Activated CD4-positive, alpha-beta T cell treated with anti-CD3 and anti-CD28 coated beads for 36 hours (primary cell): ENCODE results near the gene RLN1. TPM values are rescaled to one million over a fixed set of nuclear protein-coding genes. Genes with fewer than 3 reads are reported as not detected.
"Not testable (repeated sequence)": the region's sequence is repeated elsewhere in the genome, so short reads cannot be mapped to it uniquely, and the experiment has no call there.

Experiments
- ATAC-seq: fragments of 200-7000 bp; cut with Tn5 transposase; one replicate; pipeline ENCODE4 v1.10.0; 2021; ENCODE audit warnings: mild to moderate bottlenecking, moderate library complexity
- CTCF ChIA-PET: fragments of 350-600 bp; sonication (Branson Sonifier 250); formaldehyde crosslinking; loops from one replicate; lab custom pipeline; 2021; ENCODE audit warnings: antibody characterized with exemption; lab: Charles Lee
- POLR2A ChIA-PET: fragments of 350-600 bp; sonication (Branson Sonifier 250); formaldehyde crosslinking; loops from one replicate; lab custom pipeline; 2021; ENCODE audit warnings: antibody characterized with exemption, inconsistent platforms; lab: Charles Lee
- DNase-seq: peaks from one replicate; pipeline ENCODE4 v3.0.0-alpha.2; 2020
- H3K27ac Mint-ChIP-seq: one replicate; pipeline ENCODE4 v1.8.0; 2021; ENCODE audit warnings: mixed read lengths
- H3K27me3 Mint-ChIP-seq: one replicate; pipeline ENCODE4 v1.8.0; 2021; ENCODE audit warnings: mixed read lengths
- H3K36me3 Mint-ChIP-seq: one replicate; pipeline ENCODE4 v1.8.0; 2021; ENCODE audit warnings: low read depth, mixed read lengths
- H3K4me1 Mint-ChIP-seq: one replicate; pipeline ENCODE4 v1.8.0; 2021; ENCODE audit warnings: mixed read lengths
- H3K4me3 Mint-ChIP-seq: one replicate; pipeline ENCODE4 v1.8.0; 2021; ENCODE audit warnings: mild to moderate bottlenecking, moderate library complexity, mixed read lengths
- H3K9me3 Mint-ChIP-seq: one replicate; pipeline ENCODE4 v1.8.0; 2021; ENCODE audit warnings: low read depth, mixed read lengths
- intact Hi-C, 2 experiments: fragments of 100-400 bp; cut with DNase I in 1 of 2; cut with micrococcal nuclease in 1 of 2; formaldehyde crosslinking; loops; one replicate each; pipeline versions ENCODE4 v1.14.2 to v1.15.1; 2022 to 2024; cut with DNase I, micrococcal nuclease
- total RNA-seq, 2 experiments: library from RNA; stranded (reverse); gene quantifications; one replicate each; pipeline ENCODE4 v1.2.3, GENCODE V29; 2021

Gene RLN1, protein sequence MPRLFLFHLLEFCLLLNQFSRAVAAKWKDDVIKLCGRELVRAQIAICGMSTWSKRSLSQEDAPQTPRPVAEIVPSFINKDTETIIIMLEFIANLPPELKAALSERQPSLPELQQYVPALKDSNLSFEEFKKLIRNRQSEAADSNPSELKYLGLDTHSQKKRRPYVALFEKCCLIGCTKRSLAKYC
- total RNA-seq = 1 to 10 TPM; 1.6 to 2.2 TPM

DNA sequence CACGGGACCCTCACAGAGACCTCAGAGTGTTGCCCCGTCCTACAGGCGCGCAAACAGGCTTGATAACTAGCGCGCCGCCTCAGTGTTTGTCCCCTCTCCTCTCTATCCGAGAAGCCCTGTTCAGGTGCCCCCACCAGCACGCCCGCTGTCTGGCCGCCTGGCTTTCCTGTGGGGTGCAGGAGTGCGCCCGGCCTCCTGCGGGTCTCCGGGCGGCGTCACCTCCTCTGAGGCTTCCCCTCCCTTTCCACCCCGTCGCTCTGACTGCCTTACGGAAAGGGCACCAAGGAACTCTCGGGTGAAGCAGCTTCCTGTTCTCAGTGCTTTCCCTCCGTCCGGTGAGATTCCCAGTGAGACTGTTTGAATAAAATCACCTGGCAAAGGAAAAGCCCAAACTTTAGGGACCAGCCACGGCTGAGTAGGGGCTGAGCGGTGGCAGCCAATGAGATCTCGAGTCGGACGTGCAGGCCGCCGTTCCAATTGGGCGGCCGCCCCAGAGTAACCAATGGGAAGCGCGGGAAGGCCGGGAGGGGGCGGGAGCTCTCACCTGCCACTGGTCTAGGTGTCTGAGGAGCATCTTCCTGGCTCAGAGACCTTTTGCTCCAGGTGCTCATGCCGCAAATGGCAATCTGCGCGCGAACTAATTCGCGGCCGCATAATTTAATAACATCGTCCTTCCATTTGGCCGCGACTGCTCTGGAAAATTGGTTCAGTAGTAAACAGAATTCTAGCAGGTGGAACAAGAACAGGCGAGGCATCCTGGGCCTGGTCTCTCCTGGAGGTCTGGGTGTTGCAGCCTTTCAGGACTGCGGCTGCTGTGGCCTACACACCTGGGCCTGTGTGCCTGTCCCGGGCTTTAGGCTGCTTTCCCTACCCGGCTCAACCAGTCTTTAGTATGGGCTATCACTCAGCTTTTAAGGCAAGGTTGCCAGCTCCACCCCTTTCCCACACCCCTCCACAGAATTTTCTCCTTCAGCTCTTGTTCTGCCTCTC is at the start of gene RLN1:
Gene RLN1, minus strand, starts transcription at position 885 of the 990 bp plus-strand sequence. Its CDS starts 130 bp downstream, at position 755.
- H3K4me3 Mint-ChIP-seq = peak within 1 kb of the TSS; percentile 57
- ATAC-seq = peak; percentile 99
- H3K36me3 Mint-ChIP-seq, H3K9me3 Mint-ChIP-seq, POLR2A ChIA-PET, CTCF ChIA-PET, H3K27ac Mint-ChIP-seq, H3K27me3 Mint-ChIP-seq: not testable (repeated sequence)
- intact Hi-C loops = loop anchor here in 1 of 2 experiments (5.0 kb wide), 1 partner anchor 88 kb away; no protein-coding TSS in a partner anchor
- DNase-seq = peak; percentile 17
- peaks cover 24% of the 10 kb centered on the region for H3K4me1 Mint-ChIP-seq

DNA sequence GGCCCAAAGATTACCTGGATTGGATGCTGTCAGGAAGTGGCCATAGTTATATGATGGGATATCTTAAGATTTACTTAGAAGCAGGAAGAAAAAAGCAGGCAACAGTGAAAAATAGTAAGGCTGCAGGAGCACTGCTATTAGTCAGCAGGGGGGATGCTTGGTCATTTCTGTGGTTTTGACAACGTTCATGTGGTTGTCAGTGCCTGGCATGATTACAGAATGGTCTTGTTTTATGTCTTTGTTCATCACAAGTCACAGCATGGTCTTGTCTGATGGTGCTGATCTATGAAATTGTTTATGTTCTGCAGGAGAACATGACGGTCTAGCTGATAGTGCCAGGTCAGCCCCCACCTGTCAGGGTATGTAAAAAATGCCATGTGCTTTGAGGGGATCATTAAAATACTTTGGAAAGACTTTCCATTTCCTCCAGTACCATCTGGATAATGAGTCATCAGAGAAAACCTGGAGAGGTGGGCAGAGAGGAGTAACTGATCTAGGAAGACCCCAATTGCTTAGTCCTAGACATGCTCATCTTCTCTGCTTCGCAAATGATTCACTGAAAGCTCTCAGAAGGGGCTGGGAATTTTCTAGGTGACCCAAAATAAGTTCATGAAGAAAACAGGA is 49.5 kb upstream of the RLN1 start:
- Mint-ChIP-seq H3K36me3 (peaks cover 3% of the 10 kb centered on the region), H3K4me3 (no peak overlapping the region), H3K27ac (no peak overlapping the region), H3K9me3 (no peaks in the 10 kb centered on the region), H3K4me1 (peaks cover 20% of the 10 kb centered on the region), H3K27me3 (no peaks in the 10 kb centered on the region)
- DNase-seq = peak; percentile 60
- POLR2A ChIA-PET = no interaction called here
- intact Hi-C loops = no loop called here
- ATAC-seq = peak; percentile 77
- CTCF ChIA-PET = no interaction called here

DNA sequence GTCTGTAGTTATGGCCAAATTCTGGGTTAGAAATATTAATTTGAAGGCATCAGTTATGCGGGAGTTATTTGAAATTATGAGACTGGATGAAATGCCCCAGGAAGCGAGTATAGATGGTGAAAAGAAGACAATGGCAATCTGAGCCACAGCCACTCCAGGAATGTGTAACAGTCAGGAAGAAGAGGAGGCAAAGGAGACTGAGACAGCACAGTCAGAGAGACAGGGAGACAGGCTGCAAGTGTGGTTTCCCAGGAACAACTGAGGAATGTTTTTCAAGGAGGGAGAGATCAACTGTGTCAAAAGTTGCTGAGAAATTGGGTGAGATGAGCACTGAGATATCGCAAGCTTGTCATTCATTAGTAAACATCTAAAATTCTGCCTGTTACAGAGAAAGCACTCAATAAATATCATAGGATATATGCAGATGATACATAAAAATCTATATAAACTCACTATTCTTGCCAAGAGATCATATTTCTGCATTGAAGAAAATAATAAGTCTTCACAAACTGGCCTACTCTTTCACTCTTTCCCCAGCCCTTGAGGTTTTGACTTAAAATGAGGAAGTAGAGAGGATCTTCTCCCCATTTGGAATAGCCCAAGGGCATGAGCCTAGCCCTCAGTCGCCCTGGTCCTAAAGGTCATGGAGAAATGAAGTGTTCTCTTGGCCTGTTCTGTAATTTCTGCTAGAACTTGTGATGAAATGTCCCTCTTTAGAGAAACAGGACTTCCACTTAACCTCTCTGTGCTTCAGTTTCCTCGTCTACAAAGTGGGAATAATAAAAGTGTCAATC is 48.5 kb upstream of the RLN1 start:
- no peaks in the 10 kb centered on the region for H3K9me3 Mint-ChIP-seq
- no peaks in the 10 kb centered on the region for H3K27me3 Mint-ChIP-seq
- intact Hi-C loops = no loop called here
- peaks cover 3% of the 10 kb centered on the region for H3K36me3 Mint-ChIP-seq
- no peak overlapping the region for H3K4me3 Mint-ChIP-seq
- CTCF ChIA-PET = interaction anchor here (0.6 to 0.7 kb wide), 2 partner anchors 27 to 647 kb away, joined by 3 to 7 read pairs; no protein-coding TSS in a partner anchor
- H3K27ac Mint-ChIP-seq = no peak overlapping the region
- H3K4me1 Mint-ChIP-seq = peaks cover 17% of the 10 kb centered on the region
- ATAC-seq (no peak), DNase-seq (no peak)
- POLR2A ChIA-PET = no interaction called here

DNA sequence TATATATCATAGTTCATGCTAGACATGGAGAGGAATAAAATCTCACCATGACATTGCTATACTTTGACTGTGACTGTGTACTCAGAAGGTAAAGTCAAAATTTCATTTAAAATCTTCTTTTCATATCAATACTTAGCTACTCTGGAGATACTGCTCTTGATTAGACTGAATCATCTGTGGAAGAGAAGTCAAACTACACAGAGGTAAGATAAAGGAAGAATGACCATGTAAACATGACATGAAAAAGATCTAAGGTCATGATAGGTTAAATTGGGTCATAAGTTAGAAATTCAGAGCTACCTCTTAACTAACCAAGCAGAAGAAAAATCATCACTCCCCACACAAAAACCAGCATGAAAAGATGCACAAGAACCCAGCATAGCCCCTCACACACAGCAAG is 44.8 kb upstream of the RLN1 start:
- DNase-seq (no peak), ATAC-seq (no peak)
- Mint-ChIP-seq H3K27me3 (no peaks in the 10 kb centered on the region), H3K27ac (no peak overlapping the region), H3K9me3 (no peaks in the 10 kb centered on the region), H3K36me3 (peaks cover 20% of the 10 kb centered on the region), H3K4me1 (peaks cover 12% of the 10 kb centered on the region), H3K4me3 (no peak overlapping the region)
- intact Hi-C loops = no loop called here
- POLR2A ChIA-PET = no interaction called here
- CTCF ChIA-PET = interaction anchor here (0.8 kb wide), 1 partner anchor 216 kb away, joined by 3 read pairs; no protein-coding TSS in a partner anchor

DNA sequence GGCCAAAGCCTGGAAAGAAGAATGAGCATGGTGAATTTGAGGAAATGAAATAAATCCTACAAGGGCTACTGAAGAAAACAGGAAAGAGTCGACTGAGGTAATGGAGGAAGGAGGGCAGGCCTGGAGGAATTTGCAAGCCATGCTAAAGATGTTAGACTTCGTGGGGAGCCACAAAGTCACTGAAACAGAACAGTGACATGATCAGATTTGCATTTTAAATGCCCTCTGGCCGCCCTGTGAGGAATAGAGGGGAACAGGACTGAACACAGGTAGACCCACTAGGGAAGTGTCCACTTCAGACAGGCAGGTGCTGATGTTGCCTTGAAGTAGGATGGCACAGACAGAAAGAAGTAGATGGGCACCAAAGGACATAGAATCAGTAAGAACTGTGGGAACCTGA is 42.8 kb upstream of the RLN1 start:
- Mint-ChIP-seq H3K4me3 (no peak overlapping the region), H3K27me3 (no peaks in the 10 kb centered on the region), H3K36me3 (peaks cover 20% of the 10 kb centered on the region), H3K27ac (no peak overlapping the region), H3K4me1 (peaks cover 3% of the 10 kb centered on the region), H3K9me3 (no peaks in the 10 kb centered on the region)
- CTCF ChIA-PET = no interaction called here
- ATAC-seq (no peak), DNase-seq (no peak)
- intact Hi-C loops = no loop called here
- POLR2A ChIA-PET = no interaction called here

DNA sequence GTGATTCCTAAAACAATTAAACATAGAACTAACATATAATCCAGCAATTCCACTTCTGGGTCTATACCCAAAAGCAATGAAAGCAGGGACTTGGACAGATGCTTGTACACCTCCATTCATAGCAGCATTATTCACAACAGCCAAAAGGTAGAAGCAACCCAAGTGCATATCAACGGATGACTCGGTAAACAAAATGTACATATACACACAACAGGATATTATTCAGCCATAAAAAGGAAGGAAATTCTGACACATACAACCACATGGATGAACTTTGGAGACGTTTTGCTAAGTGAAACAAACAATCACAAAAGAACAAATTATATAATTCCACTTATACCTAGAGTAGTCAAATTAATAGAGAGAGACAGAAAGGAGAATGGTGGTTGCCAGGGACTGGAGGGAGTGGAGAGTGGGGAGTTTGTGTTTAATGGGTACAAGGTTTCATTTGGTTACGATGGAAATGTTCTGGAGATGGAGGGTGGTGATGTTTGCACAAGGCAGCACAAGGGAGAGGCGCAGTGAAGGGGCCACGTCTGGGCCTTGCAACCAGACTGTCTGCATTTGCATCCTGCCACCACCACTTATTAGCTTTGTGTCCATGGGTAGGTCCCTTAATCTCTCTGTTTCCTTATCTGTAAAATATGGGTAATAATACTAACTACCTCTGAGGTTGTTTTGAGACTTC is 36.3 kb upstream of the RLN1 start:
- intact Hi-C loops = loop anchor here in 1 of 2 experiments (1.0 kb wide), 1 partner anchor 12 kb away; no protein-coding TSS in a partner anchor
- DNase-seq = no peak
- H3K27ac Mint-ChIP-seq = peak overlapping the region; percentile 40
- no peak overlapping the region for H3K4me3 Mint-ChIP-seq
- peak; percentile 68 for ATAC-seq
- H3K9me3 Mint-ChIP-seq = no peaks in the 10 kb centered on the region
- H3K4me1 Mint-ChIP-seq = peaks cover 32% of the 10 kb centered on the region
- CTCF ChIA-PET = no interaction called here
- POLR2A ChIA-PET = no interaction called here
- H3K27me3 Mint-ChIP-seq = no peaks in the 10 kb centered on the region
- H3K36me3 Mint-ChIP-seq = peaks cover 13% of the 10 kb centered on the region

DNA sequence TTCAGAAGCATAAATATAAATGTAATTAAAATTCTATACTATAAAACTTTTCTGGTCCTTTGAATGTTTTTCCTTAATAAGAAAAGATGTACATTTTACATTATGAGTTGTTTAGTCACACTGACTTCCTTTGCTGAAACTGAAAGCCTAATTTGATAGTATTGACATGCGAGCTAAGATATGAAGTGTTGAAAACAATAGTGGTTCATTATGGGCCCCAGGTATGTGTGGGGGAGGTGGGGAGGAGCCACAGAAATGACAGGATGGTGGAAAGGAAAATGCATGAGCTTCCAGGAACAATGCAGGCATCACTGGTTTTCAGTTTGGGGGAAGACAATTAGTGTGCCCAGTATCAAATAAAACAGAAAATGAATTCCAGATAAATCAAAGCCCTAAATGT is 35.4 kb upstream of the RLN1 start:
- peak; percentile 69 for DNase-seq
- H3K4me1 Mint-ChIP-seq = peaks cover 33% of the 10 kb centered on the region
- CTCF ChIA-PET = interaction anchor here (0.7 kb wide), 1 partner anchor 404 kb away, joined by 3 read pairs; no protein-coding TSS in a partner anchor
- H3K36me3 Mint-ChIP-seq = peaks cover 6% of the 10 kb centered on the region
- ATAC-seq = peak; percentile 90
- intact Hi-C loops = loop anchor here in 1 of 2 experiments (1.0 kb wide), 1 partner anchor 11 kb away; no protein-coding TSS in a partner anchor
- POLR2A ChIA-PET = no interaction called here
- no peaks in the 10 kb centered on the region for H3K9me3 Mint-ChIP-seq
- peak overlapping the region; percentile 40 for H3K27ac Mint-ChIP-seq
- H3K27me3 Mint-ChIP-seq = no peaks in the 10 kb centered on the region
- H3K4me3 Mint-ChIP-seq = no peak overlapping the region

DNA sequence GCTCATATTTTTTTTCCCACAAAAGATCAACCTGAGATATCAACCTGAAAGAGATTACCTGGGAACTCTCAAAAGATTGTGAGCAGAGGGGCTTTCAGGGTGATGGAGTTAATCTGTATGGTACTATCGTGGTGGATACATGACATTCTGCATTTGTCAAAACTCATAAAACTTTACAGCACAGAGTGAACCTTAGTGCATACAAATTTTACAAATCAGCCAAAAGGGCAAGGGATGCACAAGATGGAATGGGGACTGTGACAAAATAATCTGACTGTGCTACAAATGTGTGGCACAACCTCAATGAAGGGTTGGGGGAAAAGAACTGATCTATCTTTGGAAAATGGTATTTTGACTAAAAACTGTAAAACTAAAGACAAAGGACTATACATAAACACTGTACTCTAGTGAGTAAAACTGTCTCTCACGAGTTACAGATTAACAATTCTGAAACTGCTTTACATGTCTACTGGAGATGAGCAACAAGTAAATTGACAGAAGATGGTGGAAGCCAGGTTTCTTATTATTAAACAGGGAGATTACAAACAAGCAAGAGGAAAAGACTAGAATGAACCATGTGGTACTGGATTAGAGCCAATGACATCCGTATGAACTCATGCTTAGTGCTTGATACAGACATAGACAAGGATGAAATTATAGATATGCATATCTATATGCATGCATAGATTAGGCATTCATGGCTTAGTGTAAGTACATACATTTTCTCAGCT is 24.8 kb upstream of the RLN1 start:
- ATAC-seq = peak; percentile 97
- H3K27me3 Mint-ChIP-seq = no peaks in the 10 kb centered on the region
- peaks cover 5% of the 10 kb centered on the region for H3K9me3 Mint-ChIP-seq
- peaks cover 25% of the 10 kb centered on the region for H3K36me3 Mint-ChIP-seq
- CTCF ChIA-PET = interaction anchor here (0.8 kb wide), 1 partner anchor 624 kb away, joined by 3 read pairs; no protein-coding TSS in a partner anchor
- peaks cover 17% of the 10 kb centered on the region for H3K4me1 Mint-ChIP-seq
- no peak overlapping the region for H3K4me3 Mint-ChIP-seq
- intact Hi-C loops = loop anchor here in 1 of 2 experiments (1.0 kb wide), 1 partner anchor 11 kb away; no protein-coding TSS in a partner anchor
- POLR2A ChIA-PET = interaction anchor here (0.6 kb wide), 1 partner anchor 236 kb away, joined by 6 read pairs; no protein-coding TSS in a partner anchor
- DNase-seq = no peak
- H3K27ac Mint-ChIP-seq = peak overlapping the region; percentile 44

DNA sequence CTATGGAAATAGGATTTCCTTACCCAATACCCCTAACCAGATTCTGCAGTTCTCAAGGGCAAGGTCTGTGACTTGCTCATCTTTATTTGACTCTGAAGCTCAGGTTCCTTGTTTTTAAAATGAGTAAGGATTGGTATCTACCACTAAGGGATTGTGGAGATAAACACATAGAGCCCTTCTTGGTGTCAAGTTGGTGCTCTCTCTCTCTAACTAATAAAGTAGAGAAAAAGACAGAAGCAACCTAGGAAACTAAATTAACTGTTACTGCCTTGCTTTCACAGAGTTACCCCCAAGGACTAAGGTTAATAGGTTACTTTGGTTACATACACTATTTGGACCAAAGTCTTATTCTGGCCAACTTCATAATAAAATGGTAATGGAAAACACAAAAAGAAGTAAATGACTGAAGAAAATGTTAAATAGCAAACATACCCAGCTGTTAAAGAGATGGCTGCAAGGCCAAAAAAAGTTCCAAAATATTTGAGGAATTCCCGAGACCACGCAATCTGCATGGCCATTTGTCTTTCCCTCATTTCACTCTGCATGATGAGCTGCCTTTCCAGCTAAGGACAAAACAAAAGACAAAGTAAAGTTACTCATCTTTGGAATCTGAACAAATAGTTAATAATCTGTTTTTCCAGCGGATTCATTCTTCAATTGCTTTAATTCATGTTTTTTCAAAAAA is 21.8 kb upstream of the RLN1 start:
- no peak for DNase-seq
- POLR2A ChIA-PET = no interaction called here

More for the DNA sequence above, 21.8 kb upstream of the RLN1 start:
- no peak for ATAC-seq
- Mint-ChIP-seq H3K4me1 (peaks cover 17% of the 10 kb centered on the region), H3K27me3 (no peaks in the 10 kb centered on the region), H3K9me3 (peaks cover 2% of the 10 kb centered on the region), H3K4me3 (no peak overlapping the region), H3K36me3 (peaks cover 33% of the 10 kb centered on the region), H3K27ac (no peak overlapping the region)
- CTCF ChIA-PET = interaction anchor here (0.6 to 3.4 kb wide), 4 partner anchors 10 to 41 kb away, joined by 3 to 19 read pairs (median 5); no protein-coding TSS in a partner anchor
- intact Hi-C loops = no loop called here
